HepG2 (cell line): Measurements from ENCODE around the gene MAMSTR. TPM values are rescaled to one million over a fixed set of nuclear protein-coding genes. Genes with fewer than 3 reads are reported as not detected.

Source experiments
- ATF5 ChIP-seq: sonication (generic); formaldehyde crosslinking; IDR thresholded peaks from 2 replicates; pipeline ENCODE4 v1.4.0; 2020; ENCODE audit warnings: mild to moderate bottlenecking, low read depth, missing genetic modification reagents
- BATF2 ChIP-seq: sonication (generic); formaldehyde crosslinking; IDR thresholded peaks from 2 replicates; pipeline ENCODE4 v1.8.0; 2022; ENCODE audit warnings: mild to moderate bottlenecking, missing genetic modification reagents, moderate library complexity
- BRD4 ChIP-seq: sonication (generic); formaldehyde crosslinking; IDR thresholded peaks from 2 replicates; pipeline ENCODE4 v1.4.0; 2020; ENCODE audit warnings: missing genetic modification reagents
- EP300 ChIP-seq, 3 experiments: sonication (generic) in 1 of 3; formaldehyde crosslinking in 1 of 3; IDR thresholded peaks; 2 replicates each; pipeline versions ENCODE4 v1.5.1 to v1.6.1; 2011 to 2020; ENCODE audit warnings: low read depth in 2 of 3, low read length in 2 of 3, borderline replicate concordance in 1 of 3, improper control_type of control experiment in 1 of 3, mild to moderate bottlenecking in 1 of 3, missing genetic modification reagents in 1 of 3, moderate library complexity in 1 of 3
- FOXA1 ChIP-seq, 2 experiments: fragments of 450-650 bp in 1 of 2; sonication (generic) in 1 of 2; formaldehyde crosslinking in 1 of 2; IDR thresholded peaks; 2 replicates each; pipeline versions ENCODE4 v1.4.0 to v1.6.1; 2016 to 2020; ENCODE audit warnings: missing genetic modification reagents in 1 of 2
- IRF2 ChIP-seq: IDR thresholded peaks from 2 replicates; pipeline ENCODE4 v1.6.1; 2018; ENCODE audit warnings: missing genetic modification reagents, missing compliant biosample characterization
- JARID2 ChIP-seq: sonication (generic); formaldehyde crosslinking; IDR thresholded peaks from 2 replicates; pipeline ENCODE4 v1.8.1; 2023; ENCODE audit warnings: missing genetic modification reagents, inconsistent platforms; ENCODE audit not compliant: insufficient replicate concordance
- KAT7 ChIP-seq: IDR thresholded peaks from 2 replicates; pipeline ENCODE4 v1.6.1; 2018; ENCODE audit warnings: borderline replicate concordance, missing compliant biosample characterization
- KLF16 ChIP-seq, 2 experiments: sonication (generic) in 1 of 2; formaldehyde crosslinking in 1 of 2; IDR thresholded peaks; 2 replicates each; pipeline versions ENCODE4 v1.6.1 to v1.8.0; 2016 to 2023; ENCODE audit warnings: missing genetic modification reagents in 2 of 2, missing compliant biosample characterization in 1 of 2
- MEIS1 ChIP-seq: sonication (generic); formaldehyde crosslinking; IDR thresholded peaks from 2 replicates; pipeline ENCODE4 v1.9.0; 2021; ENCODE audit warnings: mild to moderate bottlenecking, missing genetic modification reagents, moderate library complexity, borderline replicate concordance
- NR2C2 ChIP-seq: sonication (generic); formaldehyde crosslinking; IDR thresholded peaks from 2 replicates; pipeline ENCODE4 v1.4.0; 2020; ENCODE audit warnings: missing genetic modification reagents, mild to moderate bottlenecking, moderate library complexity, borderline replicate concordance
- PHF21A ChIP-seq: sonication (generic); formaldehyde crosslinking; IDR thresholded peaks from 2 replicates; pipeline ENCODE4 v1.5.0; 2020; ENCODE audit warnings: mild to moderate bottlenecking, missing genetic modification reagents
- POLR2AphosphoS2 ChIP-seq: IDR thresholded peaks from 2 replicates; pipeline ENCODE4 v1.6.1; 2011; ENCODE audit warnings: low read depth, low read length, improper control_type of control experiment
- SKI ChIP-seq: fragments of 450-650 bp; IDR thresholded peaks from one replicate; pipeline ENCODE4 v1.6.1; 2018; ENCODE audit warnings: mild to moderate bottlenecking; ENCODE audit not compliant: partially characterized antibody
- THAP11 ChIP-seq: IDR thresholded peaks from 2 replicates; pipeline ENCODE4 v1.6.1; 2016; ENCODE audit warnings: missing biosample characterization, missing genetic modification reagents
- XRCC5 ChIP-seq: fragments of 200-400 bp; formaldehyde crosslinking; optimal IDR thresholded peaks from 2 replicates; pipeline ENCODE3; 2017; ENCODE audit warnings: mild to moderate bottlenecking, low read length
- ZBED4 ChIP-seq: sonication (generic); formaldehyde crosslinking; IDR thresholded peaks from 2 replicates; pipeline ENCODE4 v1.4.0; 2020; ENCODE audit warnings: missing genetic modification reagents, borderline replicate concordance
- ZNF740 ChIP-seq: sonication (generic); formaldehyde crosslinking; IDR thresholded peaks from 2 replicates; pipeline ENCODE4 v1.4.0; 2020; ENCODE audit warnings: missing genetic modification reagents
- ZNF782 ChIP-seq: sonication (generic); formaldehyde crosslinking; IDR thresholded peaks from 2 replicates; pipeline ENCODE4 v1.4.0; 2020; ENCODE audit warnings: missing genetic modification reagents, mild to moderate bottlenecking, borderline replicate concordance
- polyA plus RNA-seq, 8 experiments: library from polyadenylated mRNA; depleted of rRNA in 3 of 8; stranded (reverse) in 7 of 8; unstranded in 1 of 8; fragments of >200 nt; fragmentation: Illumina TruSeq in 4 of 8; extraction: Trizol in 4 of 8; gene quantifications; 2 replicates each; pipeline versions ENCODE4 v1.2.1 to v1.2.3, GENCODE V29; 2011 to 2016; ENCODE audit warnings: low read depth in 4 of 8, missing spikeins in 1 of 8, mixed read lengths in 1 of 8; ENCODE audit not compliant: insufficient read depth in 1 of 8
- total RNA-seq, 5 experiments: library from RNA; depleted of rRNA; stranded (reverse); fragments of >200 nt; fragmentation: Illumina TruSeq; extraction: Trizol; gene quantifications; 2 replicates each; pipeline ENCODE4 v1.2.3, GENCODE V29; 2016; ENCODE audit warnings: low read depth in 1 of 5

The MAMSTR gene
- total and polyA plus RNA-seq, 2 of the 13 experiments (the other 11 are each of a cell fraction or from before 2014, with no cell fraction given), result 2.2 to 2.4 TPM

GRCh38 chr19:48713864-48714755, 5.4 kb downstream of the MAMSTR start (continued):
- no peak for TF ChIP-seq ATF5
- no peak for TF ChIP-seq ZNF740 (CRISPR knock-in tag)
- no peak for TF ChIP-seq POLR2AphosphoS2
- TF ChIP-seq THAP11, result no peak; the same call in none of the 2 replicates
- no peak; a peak in 1 of 4 replicates for TF ChIP-seq KLF16 (CRISPR knock-in tag; IDR thresholded peaks at IDR 0.05)
- TF ChIP-seq SKI, result peak; percentile 17
- no peak; the same call in 1 of the 2 replicates for TF ChIP-seq ZNF782 (CRISPR knock-in tag)
- TF ChIP-seq IRF2 (CRISPR knock-in tag), result peak; percentile 22; the same call in 1 of the 2 replicates
- peak; percentile 60 for TF ChIP-seq XRCC5
- TF ChIP-seq PHF21A (CRISPR knock-in tag), result peak; percentile 32; the same call in 1 of the 2 replicates
- no peak for TF ChIP-seq MEIS1 (CRISPR knock-in tag)
- no peak for TF ChIP-seq BATF2
- no peak; the same call in 1 of the 2 replicates for TF ChIP-seq KAT7 (CRISPR knock-in tag)
- no peak for TF ChIP-seq FOXA1 (IDR thresholded peaks at IDR 0.05)
- TF ChIP-seq FOXA1 (CRISPR knock-in tag; IDR thresholded peaks at IDR 0.05), result no peak
- no peak for TF ChIP-seq BRD4 (CRISPR knock-in tag)
- no peak for TF ChIP-seq ZBED4
- peak; percentile 76; the same call in 1 of the 2 replicates for TF ChIP-seq NR2C2 (CRISPR knock-in tag)
- TF ChIP-seq EP300 (IDR thresholded peaks at IDR 0.05; ENCODE audit: low read depth in 2 of 2, low read length in 2 of 2), result no peak
- TF ChIP-seq EP300 (CRISPR knock-in tag; IDR thresholded peaks at IDR 0.05; ENCODE audit: borderline replicate concordance), result peak; percentile 30; the same call in 1 of the 2 replicates
- no peak for TF ChIP-seq JARID2 (CRISPR knock-in tag)
